Heart left ventricle (tissue), 16 donors: ENCODE measurements around the gene PODXL2. TPM values are rescaled to one million over a fixed set of nuclear protein-coding genes. Genes with fewer than 3 reads are reported as not detected.

Experiments used
- ATAC-seq, 4 donors: fragments of 200-7000 bp; cut with Tn5 transposase; one replicate each; pipeline ENCODE4 v1.9.1; 2020 to 2022; ENCODE audit warnings: moderate library complexity in 4 of 4, mild to moderate bottlenecking in 3 of 4, moderate number of reproducible peaks in 1 of 4
- DNase-seq, 5 donors: peaks; one replicate each; pipeline ENCODE4 v3.0.0-alpha.2; 2020
- H3K27ac ChIP-seq, 12 donors: fragments of 200-600 bp; sonication (generic) in 4 of 12; one replicate each; pipeline versions ENCODE4 v1.5.0 to v1.8.0; 2016 to 2022; ENCODE audit warnings: mild to moderate bottlenecking in 2 of 12
- H3K27me3 ChIP-seq, 9 donors: fragments of 200-600 bp; sonication (generic) in 2 of 9; one replicate each; pipeline versions ENCODE4 v1.5.1 to v1.8.0; 2016 to 2022; ENCODE audit warnings: mild to moderate bottlenecking in 3 of 9
- H3K36me3 ChIP-seq, 9 donors: fragments of 200-600 bp; sonication (generic) in 2 of 9; one replicate each; pipeline versions ENCODE4 v1.5.0 to v1.8.0; 2018 to 2022; ENCODE audit warnings: mild to moderate bottlenecking in 2 of 9
- H3K4me1 ChIP-seq, 12 donors: fragments of 200-600 bp; sonication (generic) in 4 of 12; one replicate each; pipeline versions ENCODE4 v1.5.0 to v1.8.0; 2016 to 2022; ENCODE audit warnings: mild to moderate bottlenecking in 3 of 12
- H3K4me3 ChIP-seq, 12 donors: fragments of 200-600 bp; sonication (generic) in 4 of 12; one replicate each; pipeline versions ENCODE4 v1.5.0 to v1.8.0; 2017 to 2022; ENCODE audit warnings: mild to moderate bottlenecking in 9 of 12, moderate library complexity in 4 of 12
- H3K9me3 ChIP-seq, 12 donors: fragments of 200-600 bp; sonication (generic) in 4 of 12; one replicate each; pipeline versions ENCODE4 v1.5.0 to v1.8.0; 2016 to 2022; ENCODE audit warnings: mild to moderate bottlenecking in 1 of 12
- CTCF ChIP-seq, 12 donors: fragments of 200-600 bp; sonication (generic) in 4 of 12; IDR thresholded peaks; one replicate each; pipeline versions ENCODE4 v1.5.0 to v1.8.0; 2018 to 2022; ENCODE audit warnings: antibody characterized with exemption in 12 of 12, mild to moderate bottlenecking in 5 of 12
- POLR2A ChIP-seq, 2 donors: fragments of 450-650 bp; IDR thresholded peaks; one replicate each; pipeline ENCODE4 v1.6.1; 2017; ENCODE audit warnings: antibody characterized with exemption in 2 of 2, mild to moderate bottlenecking in 2 of 2, moderate library complexity in 2 of 2
- WGBS, 4 donors: extraction: QIAGEN DNeasy Blood & Tissue Kit in 2 of 4; methylation state at CpG; one replicate each; pipeline versions ENCODE4 v1.1.5 to v1.1.7; 2013 to 2018; 5-methylcytosine and 5-hydroxymethylcytosine counted together
- intact Hi-C, 10 donors: fragments of 100-400 bp; cut with DNase I; formaldehyde crosslinking; loops; one replicate each; pipeline versions ENCODE4 v1.11.1 to v1.14.2; 2022
- polyA plus RNA-seq, 2 donors: library from polyadenylated mRNA; stranded (reverse); fragments of 200-250 nt; gene quantifications; one replicate each; pipeline ENCODE4 v1.2.3, GENCODE V29; 2013
- total RNA-seq, 9 donors: library from RNA; depleted of rRNA in 2 of 9; stranded (reverse); fragments of >200 nt in 2 of 9; fragmentation: NEBNext Ultra II Directional in 3 of 9; extraction: Animal tissue kit (Norgen Biotek cat#: 25700) in 3 of 9; gene quantifications; one replicate each; pipeline versions ENCODE4 v1.1.0 to v1.2.4, GENCODE V29; 2016 to 2023
- donor health status: ischemic (EF 13 %, LVEDD 7.1; RV severe dilation, severe dysfunction).
- donor health status: healthy with polysubstance abuse.
- donor health status: DM: no; HTN: yes; CAD: no.
- donor health status: DM: no; HTN: no; CAD: no.
- donor health status: ischemic (EF 25% LVEDD 6.9; RV normal size, moderate dysfunction).
- donor health status: ischemic (EF 25% LVEDD 5.7; RV mildly dilated, moderate dysfunction).
- donor health status: healthy.
- donor health status: DM: yes; HTN: yes; CAD: no.
- donor health status: ischemic (EF 35%, LVEDD 5.7; RV mildly dilated, moderate dysfunction).
- donor health status: nonischemic (EF 11% LVEDD 7.7; RV severe dilation, severe dysfunction).
- donor health status: DM: yes; HTN: yes; CAD: no.
- donor health status: PGD.
- donor health status: ischemic (EF 29% LVEDD 5.4; RV normal size, mild dysfunction).
- donor health status: nonischemic (EF 23%, LVEDD 6.1; RV moderate dilation, normal function).

Gene PODXL2
- total and polyA plus RNA-seq, 11 donors = 0.72 to 4.1 (median 2.1) TPM

GRCh38 chr3:127669541-127670228 is 40.7 kb downstream of the PODXL2 start:
- DNase-seq = peak in 3 of 5 donors; percentile 3 to 58 (median 14)
- TF ChIP-seq POLR2A (IDR thresholded peaks at IDR 0.05) (no peak), CTCF (IDR thresholded peaks at IDR 0.05) (no peak)

GRCh38 chr3:127670229-127670559 is 41.2 kb downstream of the PODXL2 start:
- DNase-seq = peak in 1 of 5 donors; percentile 44
- intact Hi-C loops = loop anchor here in 4 of 10 donors (5.0 to 10.0 kb wide), 4 partner anchors 75 to 385 kb away; partner anchors contain the start of genes MGLL (in 2 of the 4), MCM2 (in 1 of the 4), SEC61A1 (in 1 of the 4) and TPRA1 (in 1 of the 4)
- no peak overlapping the region for H3K4me3 ChIP-seq
- H3K27me3 ChIP-seq = no peaks in the 10 kb centered on the region
- TF ChIP-seq POLR2A (IDR thresholded peaks at IDR 0.05) (no peak), CTCF (IDR thresholded peaks at IDR 0.05) (no peak)
- no peak overlapping the region for H3K27ac ChIP-seq
- no peak for ATAC-seq
- peaks cover 2 to 33% (median 21%) of the 10 kb centered on the region in 12 donors for H3K4me1 ChIP-seq
- peaks cover 0 to 4% (median 0%) of the 10 kb centered on the region in 9 donors for H3K36me3 ChIP-seq
- no peaks in the 10 kb centered on the region for H3K9me3 ChIP-seq
- WGBS, 4 donors = 93 to 98% (median 96%) methylated on average over 7 of the region's 7 CpGs

More at GRCh38 chr3:127669541-127670228, 40.7 kb downstream of the PODXL2 start:
- Histone ChIP-seq H3K4me1 (peaks cover 2 to 28% (median 21%) of the 10 kb centered on the region in 12 donors), H3K36me3 (peaks cover 0 to under 1% (median 0%) of the 10 kb centered on the region in 9 donors), H3K9me3 (no peaks in the 10 kb centered on the region), H3K4me3 (no peak overlapping the region), H3K27ac (no peak overlapping the region), H3K27me3 (no peaks in the 10 kb centered on the region)
- 83 to 88% (median 85%) methylated on average over 14 of the region's 14 CpGs for WGBS, 4 donors
- intact Hi-C loops = loop anchor here in 4 of 10 donors (5.0 to 10.0 kb wide), 4 partner anchors 75 to 385 kb away; partner anchors contain the start of genes MGLL (in 2 of the 4), MCM2 (in 1 of the 4), SEC61A1 (in 1 of the 4) and TPRA1 (in 1 of the 4)
- no peak for ATAC-seq

GRCh38 chr3:127670761-127671522 is 42.0 kb downstream of the PODXL2 start:
- DNase-seq = peak in 2 of 5 donors; percentile 11 to 33
- Histone ChIP-seq H3K4me3 (no peak overlapping the region), H3K27me3 (no peaks in the 10 kb centered on the region), H3K27ac (no peak overlapping the region), H3K9me3 (no peaks in the 10 kb centered on the region), H3K4me1 (peaks cover 2 to 33% (median 22%) of the 10 kb centered on the region in 12 donors), H3K36me3 (peaks cover 0 to 10% (median 1%) of the 10 kb centered on the region in 9 donors)
- 95 to 97% (median 96%) methylated on average over 13 to 20 of the region's 20 CpGs for WGBS, 4 donors
- no peak for TF ChIP-seq CTCF (IDR thresholded peaks at IDR 0.05)
- no peak for TF ChIP-seq POLR2A (IDR thresholded peaks at IDR 0.05)
- ATAC-seq = no peak
- intact Hi-C loops = loop anchor here in 4 of 10 donors (5.0 to 10.0 kb wide), 4 partner anchors 76 to 384 kb away; partner anchors contain the start of genes MGLL (in 2 of the 4), MCM2 (in 1 of the 4), SEC61A1 (in 1 of the 4) and TPRA1 (in 1 of the 4)
